NCI-H526 treated with DMSO at 0.1 percent for 48 hours (cell line): ENCODE data around the gene HDAC2.
A peak's percentile ranks its signal among the peaks of the same experiment; 100 is the strongest.

ENCODE experiments used
- DNase-seq: peaks from one replicate; lab custom pipeline; 2025; lab: John Stamatoyannopoulos, UW

Gene HDAC2

DNA sequence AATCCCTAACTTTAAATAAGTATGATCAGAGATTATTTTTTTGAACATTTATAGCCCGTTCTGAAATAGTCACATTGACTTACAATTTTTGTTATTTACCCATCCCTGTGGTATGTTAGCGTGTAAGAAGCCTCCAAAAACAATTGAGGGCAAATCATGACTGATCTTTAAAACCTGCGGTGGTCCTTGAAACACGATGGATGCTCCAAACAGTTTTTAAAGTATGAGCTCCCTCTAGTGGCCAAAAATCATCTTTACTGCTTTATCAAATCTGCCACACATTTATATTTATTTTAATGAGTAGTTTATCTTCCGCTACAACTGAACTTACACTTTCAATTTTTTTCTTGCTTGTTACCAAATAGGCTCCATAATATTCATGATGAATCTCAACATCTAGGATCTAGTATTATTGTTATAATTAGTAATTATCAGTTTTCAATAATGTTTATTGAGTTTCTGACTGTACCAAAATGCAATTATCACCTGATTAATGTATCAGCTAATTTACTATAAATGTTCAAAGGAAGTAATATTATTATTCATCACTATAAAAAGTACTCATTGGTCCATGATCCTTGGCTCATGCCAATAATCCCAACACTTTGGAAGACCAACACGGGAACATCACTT lies 61.6 kb downstream of the HDAC2 start:
- peak; percentile 24 for DNase-seq

DNA sequence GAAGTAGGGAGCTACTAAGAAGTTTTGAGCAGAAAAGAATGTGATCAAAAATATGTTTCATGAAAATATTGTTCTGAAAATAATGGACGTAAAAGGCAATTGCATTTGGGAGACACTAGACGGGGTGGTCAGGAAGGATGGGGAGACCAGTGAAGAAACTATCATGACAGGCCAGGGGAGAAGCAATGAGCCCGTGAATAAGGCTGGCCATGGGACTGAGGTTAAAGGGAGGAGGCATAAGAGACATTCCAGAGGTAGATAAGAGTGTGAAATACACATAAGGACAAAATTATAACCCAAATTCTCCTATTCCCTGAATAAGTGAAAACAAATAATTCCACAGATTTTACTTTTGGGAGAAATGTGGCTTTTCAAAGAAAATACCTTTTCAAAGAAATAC lies 62.1 kb downstream of the HDAC2 start:
- no peak for DNase-seq

DNA sequence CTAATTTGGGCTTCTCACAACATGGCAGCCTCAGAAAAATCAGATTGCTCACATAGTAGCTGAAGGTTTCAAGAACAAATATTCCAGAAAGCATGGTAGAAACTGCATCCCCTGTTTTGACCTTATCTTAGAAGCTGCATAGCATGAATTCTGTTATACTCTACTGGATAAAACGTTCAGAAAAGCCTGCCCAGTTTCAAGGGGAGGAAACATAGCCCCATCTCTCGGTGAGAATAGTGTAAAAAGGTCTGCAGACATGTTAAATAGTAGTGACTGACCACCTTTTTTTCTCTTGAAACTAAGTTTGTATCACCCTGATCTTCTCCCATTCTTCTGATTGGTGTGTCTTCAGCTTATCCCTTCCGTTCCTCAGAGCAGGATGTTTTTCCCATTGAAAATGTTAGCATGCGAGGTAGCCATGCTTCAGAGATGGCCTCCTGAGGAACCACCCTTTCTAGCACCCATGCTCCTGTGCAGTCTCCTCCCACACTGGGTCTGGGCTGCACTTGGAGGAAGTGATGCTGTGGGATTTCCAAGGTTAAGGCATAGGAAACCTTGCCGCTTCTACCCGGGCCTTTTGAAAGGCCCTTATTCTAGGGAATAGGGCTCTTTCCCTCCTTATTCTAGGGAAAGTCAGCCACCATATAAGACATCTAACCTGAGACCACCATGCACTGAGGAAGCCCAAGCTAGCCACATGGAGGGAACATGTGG lies 63.7 kb downstream of the HDAC2 start:
- DNase-seq = no peak

DNA sequence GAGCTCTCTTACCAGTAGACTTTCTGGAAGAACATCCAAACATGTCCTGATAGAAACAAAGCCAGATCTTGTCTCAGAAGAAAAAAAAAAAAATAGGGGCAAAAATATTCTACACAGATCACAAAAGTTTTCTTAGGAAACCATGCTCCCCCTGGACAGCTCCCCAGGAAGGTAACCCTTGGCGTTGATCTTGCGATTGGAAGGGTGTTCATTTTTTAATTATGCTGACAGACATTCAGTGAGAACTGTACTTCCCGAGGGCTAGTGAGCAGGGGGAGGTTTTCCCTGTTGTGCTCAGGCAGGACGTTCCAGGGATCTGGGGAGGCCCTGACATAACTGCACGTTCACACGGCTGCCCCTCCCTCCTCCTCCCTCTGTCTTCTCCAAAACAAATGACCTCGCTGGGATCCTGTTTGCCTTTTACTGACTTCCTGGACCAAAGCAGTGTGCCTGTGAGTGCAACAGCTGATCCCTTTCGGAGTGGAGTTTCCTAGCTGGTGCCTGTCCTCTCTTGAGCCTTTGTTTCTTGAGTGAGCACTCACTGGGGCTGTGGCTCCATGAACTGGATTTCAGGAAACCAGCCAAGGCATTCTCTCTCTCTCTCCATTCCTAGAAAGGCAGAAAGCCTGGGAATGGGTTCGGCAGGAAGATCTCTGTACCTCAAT lies 67.2 kb downstream of the HDAC2 start:
- DNase-seq = no peak

DNA sequence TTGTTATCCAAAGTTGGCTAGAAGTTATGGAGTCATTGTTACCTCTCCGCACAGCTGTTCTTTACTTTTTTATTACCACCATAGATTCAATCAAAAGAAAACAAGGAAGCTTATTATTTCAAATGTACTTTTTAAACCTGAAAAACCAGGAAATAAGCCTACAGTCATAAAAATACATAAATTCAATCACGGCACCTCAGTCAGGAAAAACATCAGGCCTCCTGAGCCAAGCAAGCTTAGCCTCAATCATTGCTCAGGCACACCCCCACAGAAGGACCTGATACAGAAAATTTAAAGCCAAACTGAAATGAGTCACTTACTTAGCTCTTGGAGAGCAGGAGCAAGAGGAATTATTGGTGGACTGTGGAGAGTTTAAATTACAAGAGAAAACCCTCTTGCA lies 69.5 kb downstream of the HDAC2 start:
- no peak for DNase-seq

DNA sequence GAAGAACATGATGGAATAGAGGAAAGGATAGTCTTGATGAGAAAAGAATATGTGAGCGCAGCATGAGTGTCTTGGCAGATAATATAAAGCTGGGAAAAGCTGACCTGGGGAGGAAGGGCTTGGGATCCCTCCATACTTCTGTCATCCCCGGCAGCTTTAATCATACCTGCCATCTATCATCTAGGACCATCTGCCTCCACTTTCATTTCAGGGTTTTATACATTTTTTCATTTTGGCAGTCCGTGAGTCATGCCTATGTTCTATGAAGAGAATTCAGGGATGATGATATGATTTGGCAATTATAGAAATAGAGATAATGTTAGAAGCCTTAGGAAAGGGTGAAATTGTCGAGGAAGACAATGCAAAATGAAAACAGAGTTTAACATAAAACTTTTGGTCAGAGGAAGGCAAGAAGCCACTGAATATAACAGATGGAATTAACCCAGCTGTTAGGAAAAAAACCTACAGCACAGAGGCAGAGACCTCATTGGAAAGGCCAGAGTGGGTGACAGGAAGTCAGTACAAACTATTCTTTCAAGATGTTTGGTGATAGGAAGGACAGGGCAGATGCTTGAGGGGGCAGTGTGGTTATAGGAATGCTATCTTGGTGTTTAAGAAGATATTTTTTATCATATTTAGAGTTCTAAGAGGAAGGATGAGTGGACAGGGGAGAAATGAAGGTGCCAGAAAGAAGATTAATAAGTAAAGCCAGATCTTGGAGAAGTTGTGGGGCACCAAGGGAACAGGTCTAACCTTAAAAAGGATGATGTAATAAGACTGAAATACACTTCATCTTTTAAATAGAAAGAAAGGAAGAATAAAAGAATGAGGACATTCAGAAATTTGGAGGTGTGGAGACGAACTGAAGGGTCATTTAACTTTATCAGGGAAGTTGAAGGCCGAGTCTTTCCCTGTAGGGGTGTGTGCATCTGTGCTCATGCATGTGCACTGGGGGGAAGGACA lies 76.0 kb downstream of the HDAC2 start:
- no peak for DNase-seq

DNA sequence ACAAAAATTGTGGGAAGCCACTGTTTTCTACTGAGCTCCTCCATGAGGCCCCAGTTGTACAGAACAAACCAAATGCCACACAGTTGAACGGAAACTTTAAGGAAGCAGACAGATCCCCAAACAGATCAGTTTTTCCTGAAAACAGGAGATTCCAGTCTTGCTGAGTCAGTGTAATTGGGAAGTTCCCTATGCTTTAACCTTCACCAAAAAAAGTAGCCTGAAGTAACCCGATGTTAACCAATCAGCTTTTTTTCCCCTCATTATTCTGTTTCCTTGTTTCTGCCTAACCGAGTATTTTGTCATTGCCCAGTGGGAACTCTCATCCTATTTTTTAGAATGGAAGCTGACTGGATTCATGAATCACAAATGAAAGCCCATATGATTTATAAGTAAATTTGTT lies 77.1 kb downstream of the HDAC2 start:
- DNase-seq = no peak

DNA sequence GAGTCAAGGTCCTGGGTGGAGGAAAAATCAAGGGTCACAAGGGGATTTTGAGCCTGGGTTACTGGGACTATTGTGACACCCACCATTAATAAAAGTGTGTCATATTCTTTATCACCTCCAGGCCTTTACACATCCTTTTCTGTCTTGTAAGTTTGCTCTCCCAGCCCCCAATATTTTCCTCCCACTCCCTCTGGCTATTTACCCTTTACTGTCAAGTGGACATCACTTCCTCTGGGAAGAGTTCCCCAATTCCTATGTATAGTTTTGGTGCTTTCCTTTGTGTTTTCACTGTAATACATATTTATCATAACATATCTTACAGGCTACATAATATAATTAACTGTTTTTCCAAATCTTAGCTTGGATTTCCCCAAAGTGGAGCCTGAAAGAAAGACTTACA lies 77.5 kb downstream of the HDAC2 start:
- no peak for DNase-seq

DNA sequence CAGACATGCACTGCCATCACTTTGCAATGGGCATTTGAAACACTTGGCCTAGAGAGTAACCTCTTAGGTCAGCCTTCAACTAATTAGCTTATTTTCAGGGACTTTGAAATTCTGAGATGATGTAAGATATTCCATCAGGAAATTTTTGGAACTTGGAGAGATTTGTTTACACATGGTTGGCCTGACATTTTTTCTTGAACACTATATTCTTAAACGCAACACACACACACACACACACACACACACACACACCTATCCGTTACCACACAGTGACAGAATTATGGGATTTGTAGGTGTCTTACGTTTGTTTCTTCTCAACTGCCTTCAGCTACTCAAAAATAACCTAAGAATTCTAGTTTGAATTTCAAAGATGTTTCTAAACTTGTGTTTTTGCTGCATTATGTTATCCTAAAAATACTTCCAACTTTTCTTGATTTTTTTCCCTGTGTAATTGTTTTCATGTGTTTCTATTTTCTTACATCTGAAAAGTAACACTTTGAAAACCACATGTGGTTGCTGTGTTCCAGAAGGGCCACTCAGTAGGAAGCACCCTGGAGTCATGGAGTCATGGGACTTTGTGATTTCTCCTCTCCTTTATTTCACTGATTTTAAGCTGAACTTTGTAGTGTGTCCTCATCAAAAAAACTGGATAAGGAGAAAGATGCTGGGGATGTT lies 81.9 kb downstream of the HDAC2 start:
- DNase-seq = no peak

DNA sequence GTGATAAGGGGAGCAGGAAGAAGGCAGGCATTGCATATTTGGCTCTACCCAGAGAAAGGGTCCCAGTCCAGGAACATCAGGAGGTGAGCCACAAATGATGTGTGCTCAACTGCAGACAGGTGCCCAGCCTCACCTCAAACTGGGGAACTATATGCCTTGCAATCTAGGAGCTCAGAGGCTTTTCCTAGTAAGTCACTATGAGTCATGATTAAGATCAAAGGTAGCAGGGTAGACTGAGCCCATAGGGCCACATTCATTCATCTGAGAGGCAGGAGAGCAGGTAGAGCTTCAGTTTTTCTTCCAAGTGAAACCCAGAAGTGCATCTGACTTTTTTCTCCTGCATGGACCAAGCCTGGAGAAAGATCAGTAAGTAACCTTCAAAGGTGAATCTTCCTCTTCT lies 82.5 kb downstream of the HDAC2 start:
- no peak for DNase-seq

DNA sequence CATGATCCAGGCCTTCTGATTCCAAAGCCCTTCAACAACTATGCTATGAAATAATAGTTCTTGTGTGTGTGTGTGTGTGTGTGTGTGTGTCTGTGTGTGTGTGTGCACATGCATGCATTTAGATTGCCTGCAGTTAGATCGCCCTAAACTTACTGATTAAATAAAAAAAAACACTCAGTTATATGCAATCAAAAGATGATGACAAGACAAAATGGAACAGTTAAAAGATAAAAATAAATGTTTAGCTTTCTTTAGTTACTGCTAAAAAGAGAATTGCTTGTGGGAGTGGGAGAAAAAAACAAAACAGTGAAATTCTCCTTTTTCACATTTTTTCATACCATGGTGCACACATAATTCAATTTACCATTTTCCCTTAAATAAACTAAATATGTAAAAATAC lies 84.4 kb downstream of the HDAC2 start:
- DNase-seq = no peak

DNA sequence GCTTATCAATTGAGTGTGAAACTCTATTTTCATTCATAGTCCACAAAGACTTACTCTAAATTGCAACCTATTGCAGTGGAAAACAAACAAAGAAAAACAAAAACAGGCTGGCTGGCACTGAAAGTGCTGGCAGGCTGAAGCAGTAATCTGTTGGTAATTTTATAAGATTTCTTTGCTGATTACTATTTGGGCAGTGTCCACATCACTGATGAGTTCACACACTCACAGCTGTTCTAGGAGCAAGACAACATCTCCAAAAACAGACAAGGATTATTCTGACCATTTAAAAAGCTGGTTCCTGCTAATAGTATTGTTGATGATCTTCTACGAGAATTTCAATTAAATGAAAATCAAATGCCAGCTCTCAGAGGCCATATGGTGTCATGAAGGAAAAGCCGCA lies 86.9 kb downstream of the HDAC2 start:
- DNase-seq = no peak
